Inferior parietal cortex (tissue), 1 donor: ENCODE data around the gene ARNT2.

ENCODE experiments used
- DNase-seq: peaks from one replicate; pipeline ENCODE4 v3.0.0-alpha.2; 2016; ENCODE audit errors: extremely low spot score

ARNT2 gene

DNA sequence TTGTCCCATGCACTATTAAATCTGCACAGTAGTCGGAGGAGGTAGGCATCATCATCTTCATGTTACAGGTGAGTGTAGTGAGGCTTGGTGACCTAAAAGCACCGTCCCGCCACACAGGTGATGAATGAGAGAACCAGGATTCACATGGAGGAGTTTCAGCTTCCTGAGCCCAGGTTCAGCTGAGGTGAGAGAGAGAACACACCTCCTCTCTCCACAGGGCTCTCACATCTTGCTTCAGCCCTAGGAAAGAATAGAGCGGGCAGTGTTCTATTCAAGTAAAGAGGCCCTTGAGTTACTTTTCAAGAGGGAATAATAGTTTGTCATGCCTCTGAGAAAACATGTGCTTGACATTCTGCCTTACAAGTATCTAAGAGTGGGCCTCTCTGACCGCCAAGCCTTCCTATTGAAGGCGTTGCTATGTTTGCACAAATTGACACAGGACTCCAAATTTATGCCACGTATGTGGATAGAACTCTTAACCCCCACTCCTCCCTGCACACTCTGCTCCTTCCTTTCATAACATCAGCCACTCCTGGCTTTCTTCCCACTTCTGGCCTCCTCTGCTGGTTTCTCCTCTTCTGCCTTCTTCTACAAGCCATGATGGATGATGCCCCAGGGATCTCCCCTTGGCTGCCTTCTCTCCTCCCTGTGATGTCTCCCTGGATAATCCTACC is 152.6 kb downstream of the ARNT2 start:
- no peak for DNase-seq

DNA sequence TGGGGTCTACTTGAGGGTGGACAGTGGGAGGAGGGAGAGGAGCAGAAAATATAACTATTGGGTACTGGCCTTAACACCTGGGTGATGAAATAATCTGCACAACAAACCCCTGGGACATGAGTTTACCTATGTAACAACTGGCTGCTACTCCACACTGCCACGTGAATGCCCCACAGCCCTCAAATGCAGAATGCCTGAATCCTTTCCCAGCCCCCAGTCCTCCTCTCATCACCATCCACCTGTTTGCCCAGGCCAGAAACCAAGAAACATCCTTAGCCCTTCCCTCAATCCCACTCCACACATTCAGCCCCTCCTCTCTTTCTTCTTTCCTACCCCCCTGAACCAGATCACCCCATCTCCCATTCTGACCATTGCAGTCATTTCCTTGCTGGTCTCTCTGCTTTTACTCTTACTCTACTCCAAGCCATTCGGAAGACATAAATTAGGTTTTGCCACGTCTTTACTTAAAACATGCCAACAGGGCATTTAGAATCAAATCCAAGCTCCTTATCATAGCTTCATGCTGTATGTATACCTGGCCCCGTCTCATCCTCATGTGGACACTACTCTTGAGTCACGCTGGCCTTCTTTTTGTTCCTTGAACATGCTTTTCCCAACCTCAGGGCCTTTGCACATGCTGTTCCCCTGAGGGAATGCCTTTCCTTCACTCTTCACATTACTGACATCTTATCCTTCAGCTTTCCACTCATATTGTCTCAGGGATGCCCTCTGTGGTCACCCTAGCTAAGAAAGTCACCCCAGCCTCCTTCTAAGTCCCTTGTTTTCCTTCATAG is 153.5 kb downstream of the ARNT2 start:
- DNase-seq = no peak

DNA sequence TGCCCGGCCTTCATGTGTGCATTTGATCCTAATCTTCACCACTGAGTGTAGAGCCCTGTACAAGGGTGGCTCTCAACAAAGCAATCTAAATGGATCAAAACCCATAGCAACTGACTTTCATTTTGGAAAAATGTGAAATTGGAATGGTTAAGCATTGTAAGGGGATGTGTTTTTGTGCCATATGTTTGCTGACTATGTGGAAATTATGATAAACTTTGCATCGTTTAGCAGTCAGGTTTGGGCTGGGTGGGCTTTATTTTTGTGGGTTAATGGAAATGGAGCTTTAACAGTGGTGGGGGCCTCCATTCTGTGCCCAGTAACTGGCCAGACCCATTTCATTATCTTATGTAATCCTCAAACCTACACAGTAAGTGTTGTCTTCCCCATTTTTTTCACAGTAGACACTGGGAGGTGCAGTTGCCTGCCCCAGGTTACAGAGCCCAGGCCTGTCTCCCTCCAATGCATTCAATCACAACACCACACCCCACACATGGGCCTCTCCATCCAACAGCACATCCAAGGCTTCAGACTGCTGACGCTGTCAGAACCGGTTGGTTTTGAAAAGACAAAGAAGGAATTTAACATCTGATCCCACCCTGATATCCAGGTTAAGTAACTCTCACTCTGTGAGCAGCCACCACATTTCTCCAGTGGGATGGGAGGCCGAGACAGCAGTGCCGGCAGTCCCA is 154.6 kb downstream of the ARNT2 start:
- DNase-seq = no peak

DNA sequence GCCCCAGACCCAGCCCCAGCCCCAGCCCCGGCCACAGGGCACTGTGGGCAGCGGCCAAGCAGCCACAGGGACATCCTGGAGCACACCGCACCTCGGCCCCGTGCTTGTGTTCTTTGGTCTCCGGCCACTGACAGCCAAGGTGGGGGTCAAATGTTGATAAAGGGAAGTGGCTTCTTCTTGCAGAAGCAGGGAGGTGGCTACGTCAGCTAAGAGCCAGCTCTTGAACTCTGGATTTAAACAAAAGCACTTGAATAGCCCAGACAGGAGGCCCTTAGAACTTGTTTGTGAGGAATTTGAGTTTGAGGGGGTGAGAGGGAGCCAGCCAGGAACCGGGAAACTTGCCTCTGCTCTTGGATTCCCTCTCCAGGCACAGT is 155.1 kb downstream of the ARNT2 start:
- no peak for DNase-seq

DNA sequence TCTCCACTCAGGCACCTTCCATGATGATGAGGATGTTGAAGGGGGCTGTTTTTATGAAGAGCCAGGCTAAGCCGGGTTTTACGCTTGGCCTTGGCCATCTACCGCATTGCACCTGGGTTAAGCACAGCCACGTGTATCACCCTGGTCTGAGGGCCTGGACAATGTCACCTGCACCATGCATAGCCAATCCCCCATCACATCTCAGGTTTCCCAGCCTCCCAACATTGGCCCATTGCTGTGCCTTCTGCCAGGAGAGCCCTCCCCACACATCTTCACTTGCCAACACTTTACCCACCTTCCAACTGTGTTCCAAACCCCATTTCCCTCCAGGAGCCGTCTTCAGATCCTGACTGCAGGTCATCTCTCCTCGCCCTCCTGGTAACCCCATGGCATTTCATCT is 155.6 kb downstream of the ARNT2 start:
- no peak for DNase-seq

DNA sequence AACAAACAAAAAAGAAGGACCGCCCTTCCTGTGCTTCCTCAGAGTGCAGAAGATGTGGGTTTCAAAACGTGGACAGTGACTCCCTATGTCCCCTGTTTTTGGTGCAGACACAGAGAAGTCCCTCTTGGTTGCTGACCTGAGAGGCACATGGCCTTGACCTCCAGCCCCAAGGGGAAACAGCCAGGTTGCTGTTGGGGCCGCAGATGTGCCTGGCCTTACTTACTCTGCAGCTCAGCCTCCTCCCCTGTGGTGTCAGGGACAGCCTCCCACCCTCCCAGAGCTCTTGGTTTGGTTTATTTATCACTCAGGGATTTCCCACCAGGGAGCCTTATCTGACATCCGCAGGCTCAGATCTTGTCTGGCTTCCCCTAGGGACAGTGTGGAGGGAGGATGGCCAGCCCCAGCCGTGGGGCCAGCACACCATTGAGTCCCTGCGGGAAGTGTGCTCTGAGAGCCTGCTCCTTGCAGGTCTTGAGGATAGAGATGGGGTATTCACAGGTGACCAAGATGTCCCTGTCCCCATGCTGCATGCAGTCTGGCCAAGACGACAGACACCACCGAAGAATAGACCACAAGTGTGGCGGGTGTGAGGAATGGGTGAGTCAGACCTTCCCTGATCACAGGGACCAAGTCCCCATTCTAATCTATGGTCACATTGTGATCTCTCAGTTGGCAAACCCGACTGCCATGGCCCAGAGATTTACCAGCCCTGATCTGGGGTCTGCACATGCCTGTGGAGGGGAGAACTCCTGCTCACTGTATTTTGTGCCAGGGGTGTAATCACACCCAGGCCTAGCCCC is 156.6 kb downstream of the ARNT2 start:
- no peak for DNase-seq

DNA sequence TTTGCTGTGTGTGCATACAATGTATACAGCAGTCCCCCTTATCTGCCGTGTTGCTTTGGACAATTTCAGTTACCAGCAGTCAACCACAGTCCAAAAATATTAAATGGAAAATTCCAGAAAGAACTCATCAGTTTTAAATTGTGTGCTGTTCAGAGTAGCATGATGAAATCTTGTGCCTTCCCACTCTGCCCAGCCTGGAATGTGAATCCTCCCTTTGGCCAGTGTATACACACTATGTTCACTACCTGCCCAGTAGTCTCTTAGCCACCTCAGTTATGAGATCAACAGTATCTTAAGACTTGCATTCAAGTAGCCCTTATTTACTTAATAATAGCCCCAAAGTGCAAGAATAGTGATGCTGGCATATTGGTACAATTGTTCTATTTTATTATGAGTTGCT is 157.3 kb downstream of the ARNT2 start:
- DNase-seq = no peak

DNA sequence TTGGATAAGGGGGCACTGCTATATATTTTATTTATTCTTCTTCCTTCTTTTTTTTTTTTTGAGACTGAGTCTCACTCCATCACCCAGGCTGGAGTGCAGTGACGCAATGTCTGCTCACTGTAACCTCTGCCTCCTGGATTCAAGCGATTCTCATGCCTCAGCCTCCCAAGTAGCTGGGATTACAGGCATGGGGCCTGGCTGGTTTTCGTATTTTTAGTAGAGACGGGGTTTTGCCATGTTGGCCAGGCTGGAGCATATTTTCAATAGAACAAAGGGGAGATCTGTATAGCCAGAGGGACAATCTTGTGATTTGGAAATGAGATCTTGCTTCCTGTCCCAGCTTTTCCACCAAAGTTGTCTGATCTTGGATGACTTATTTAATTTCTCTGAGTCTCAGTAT is 157.9 kb downstream of the ARNT2 start:
- no peak for DNase-seq

DNA sequence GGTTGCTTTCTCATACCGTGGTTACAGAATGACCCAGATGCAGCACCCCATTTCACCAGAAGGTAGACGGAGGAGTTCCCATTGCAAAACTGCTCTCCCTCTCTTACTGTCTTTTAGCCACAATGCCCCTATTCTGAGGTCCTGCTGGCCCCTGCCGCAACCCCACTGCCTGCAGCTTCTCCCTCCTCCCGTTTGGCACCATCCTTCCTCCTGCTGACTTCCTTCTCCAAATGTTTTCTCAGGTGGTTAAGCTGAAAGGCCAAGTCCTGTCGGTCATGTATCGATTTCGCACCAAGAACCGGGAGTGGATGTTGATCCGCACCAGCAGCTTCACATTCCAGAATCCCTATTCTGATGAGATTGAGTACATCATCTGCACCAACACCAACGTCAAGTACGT is 158.7 kb downstream of the ARNT2 start:
- no peak for DNase-seq

DNA sequence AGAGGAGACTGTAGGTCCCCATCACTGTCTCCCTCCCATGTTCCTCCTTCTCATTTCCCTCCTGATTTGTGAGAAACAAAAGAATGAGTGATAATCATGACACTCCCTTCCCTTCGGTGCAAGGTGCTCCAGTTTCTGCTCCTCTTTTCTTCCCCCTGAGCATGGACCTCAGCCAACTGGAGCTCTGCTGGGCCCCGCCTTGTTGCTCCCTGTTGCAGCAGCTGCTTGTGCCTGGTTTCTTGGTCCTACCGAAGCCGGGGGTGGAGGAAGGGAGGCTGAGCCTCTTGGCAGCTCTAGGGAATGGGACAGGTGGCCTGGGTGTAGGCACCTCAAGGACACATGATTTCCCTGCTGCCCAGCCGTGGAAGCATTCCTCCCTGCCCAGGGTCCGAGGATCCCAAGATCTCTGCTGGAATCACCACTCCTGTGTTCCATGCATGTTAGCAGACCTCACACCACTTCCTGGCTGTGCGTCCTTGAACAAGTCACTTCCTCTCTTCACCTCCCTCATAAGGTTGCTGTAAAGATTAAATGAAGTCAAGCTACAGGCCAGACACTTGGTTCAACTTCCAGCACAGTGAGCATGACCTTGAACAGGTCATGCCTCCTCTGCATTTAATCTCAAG is 159.3 kb downstream of the ARNT2 start:
- DNase-seq = no peak

DNA sequence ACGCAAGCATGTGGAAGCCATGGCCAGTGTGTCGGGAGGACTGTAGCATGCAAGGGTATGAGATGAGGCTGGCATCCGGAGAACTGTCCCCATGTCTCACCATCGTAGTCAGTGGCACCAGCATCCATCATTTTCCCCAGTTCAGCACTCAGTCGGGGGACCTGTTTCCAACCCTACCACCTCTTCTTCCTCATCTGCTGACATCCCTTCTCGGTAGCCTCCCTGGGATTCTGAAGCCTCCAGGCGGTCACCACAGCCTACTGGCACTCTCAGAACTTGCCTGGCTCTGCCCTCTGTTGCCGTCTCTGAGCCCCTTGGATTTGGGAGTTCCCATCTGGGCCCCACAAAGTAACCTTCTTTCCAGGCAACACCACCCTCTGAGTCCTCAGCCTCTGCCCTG is 159.9 kb downstream of the ARNT2 start:
- no peak for DNase-seq

DNA sequence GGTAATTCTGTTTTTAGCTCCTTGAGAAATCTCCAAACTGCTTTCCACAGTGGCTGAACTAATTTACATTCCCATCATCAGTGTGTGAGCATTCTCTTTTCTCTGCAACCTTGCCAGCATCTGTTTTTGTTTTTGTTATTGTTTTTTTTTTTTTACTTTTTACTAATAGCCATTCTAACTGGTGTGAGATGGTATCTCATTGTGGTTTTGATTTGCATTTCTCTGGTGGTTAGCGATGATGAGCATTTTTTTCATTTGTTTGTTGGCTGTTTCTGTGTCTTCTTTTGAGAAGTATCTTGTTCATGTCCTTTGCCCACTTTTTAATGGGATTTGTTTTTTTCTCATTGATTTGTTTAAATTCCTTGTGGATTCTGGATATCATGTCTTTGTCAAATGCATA is 161.2 kb downstream of the ARNT2 start:
- DNase-seq = no peak

DNA sequence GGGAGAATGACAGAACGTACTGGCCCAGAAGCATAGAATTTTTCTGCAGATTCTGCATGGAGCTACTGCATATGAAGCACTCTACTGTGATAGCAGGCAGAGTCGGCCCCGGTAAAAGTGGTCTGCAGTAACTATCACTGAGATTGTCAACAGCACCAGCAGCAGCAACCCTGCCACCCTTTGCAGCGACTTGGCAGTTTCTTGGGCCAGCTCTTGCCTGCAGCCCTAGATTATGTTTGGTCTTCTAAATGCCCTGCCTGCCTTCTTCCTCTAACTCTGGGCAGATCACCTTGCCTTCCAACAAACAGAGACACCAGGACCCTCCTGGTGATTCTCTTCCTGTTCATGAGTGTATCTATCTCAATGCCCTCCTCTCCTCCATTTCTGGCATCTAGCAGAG is 161.8 kb downstream of the ARNT2 start:
- no peak for DNase-seq

DNA sequence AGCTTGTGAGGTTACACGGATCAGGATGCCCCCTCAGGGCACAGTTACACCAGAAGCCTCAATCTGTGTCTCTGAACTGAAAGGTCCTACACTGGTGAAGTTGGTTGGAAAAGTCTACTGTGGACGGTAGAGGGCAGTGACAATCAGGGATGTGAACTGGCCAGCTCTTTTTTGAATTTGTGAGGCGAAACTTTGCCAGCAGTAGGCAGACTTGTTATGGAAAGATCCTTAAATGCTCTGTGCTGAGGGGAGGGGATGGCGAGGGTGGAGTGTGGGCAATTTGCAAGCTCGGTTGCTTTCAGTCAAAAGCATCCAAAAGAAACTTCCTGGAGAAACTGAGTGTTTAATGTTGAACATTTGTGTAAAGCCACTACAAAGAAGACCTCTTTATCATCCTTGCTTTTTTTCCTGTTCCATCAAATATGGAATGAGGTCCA is 163.6 kb downstream of the ARNT2 start:
- DNase-seq = peak; percentile 79

DNA sequence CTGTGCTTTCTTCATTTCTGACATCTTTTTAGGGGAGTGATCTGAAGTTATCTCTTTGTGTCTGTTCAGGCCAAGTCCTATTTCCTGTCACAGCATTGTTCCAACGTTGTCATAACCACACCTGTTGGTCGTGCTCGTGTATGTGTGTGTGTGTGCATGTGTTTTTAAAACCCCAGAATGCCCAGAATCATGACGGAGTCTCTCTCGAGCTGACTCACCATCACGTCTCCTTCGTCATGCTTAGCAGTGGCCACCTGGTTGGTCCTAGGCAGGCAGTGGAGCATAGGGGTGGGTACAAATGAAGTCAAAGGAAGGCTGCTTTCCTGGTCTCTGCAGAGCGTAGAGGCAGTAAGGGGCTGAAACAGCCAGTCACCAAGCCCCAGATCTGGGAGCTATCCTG is 164.1 kb downstream of the ARNT2 start:
- DNase-seq = no peak

DNA sequence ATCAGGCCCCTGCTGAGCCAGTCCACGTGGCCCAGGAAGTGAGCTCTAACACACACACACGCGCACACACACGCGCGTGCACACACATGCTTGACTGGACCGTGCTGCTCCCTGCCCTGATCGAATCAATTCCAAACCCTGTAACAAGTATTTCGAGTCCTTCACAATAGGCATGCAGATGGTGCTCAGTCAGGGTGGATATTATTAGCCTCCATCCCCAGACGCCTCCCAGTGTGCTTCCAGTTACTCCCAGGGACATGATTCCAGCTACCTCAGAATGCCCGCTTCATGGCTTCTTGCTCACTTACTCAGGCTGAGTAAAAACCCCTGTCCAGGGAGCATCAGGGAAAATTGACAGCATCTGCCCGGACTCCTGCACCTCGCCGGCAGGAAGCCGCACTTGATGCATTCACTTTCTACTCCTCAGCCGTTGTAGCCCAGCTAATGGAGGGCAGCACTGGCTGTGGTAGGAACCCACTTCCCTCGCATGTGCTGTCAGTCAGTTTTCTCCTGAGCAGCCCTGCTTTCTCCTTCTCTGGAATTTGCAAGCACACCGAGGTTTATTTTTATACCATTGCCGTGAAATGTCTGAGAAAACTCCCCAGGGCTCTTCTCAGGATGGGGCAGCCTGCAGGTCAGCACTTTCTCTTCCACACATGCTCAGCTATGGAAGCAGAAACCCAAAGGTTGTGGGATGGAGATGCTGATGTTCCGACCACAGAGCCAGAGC is 164.9 kb downstream of the ARNT2 start:
- no peak for DNase-seq

DNA sequence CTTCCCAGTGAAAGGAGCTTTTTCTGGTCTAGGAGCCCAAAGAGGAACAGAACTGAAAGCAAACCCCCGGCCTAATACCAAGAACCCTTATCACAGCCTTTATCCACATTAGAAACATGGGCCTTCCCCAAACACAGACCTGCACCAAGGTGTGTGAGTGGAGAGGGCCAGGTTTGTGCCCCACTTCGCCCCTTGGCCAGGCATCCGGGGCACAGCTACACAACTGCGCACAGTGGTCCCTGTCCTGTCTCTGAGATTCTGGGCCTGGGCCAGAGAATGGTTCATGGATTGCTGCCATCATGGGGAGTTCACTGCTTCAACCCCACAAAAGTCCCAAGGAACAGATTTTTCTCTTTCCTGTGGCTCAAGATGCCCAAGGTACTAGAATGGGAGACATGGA is 165.5 kb downstream of the ARNT2 start:
- no peak for DNase-seq

DNA sequence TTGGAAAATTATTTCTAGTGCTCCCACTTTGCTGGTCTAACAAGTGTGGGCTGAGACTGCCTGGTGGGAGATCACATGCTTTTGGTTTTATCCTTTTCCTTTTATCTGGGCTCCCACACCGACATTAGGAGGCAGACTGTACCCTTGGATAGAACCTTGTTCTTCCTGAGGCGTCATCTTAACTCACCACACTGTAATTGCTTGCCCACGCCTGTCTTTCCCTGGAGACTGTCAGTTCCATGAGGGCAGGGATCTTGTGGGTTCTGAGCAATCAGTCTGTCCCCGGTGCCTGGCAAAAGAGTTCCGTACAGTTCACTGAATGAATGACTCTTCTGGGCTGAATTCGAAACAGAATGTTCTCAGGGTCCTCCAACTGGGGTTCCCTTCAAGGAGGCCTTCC is 166.4 kb downstream of the ARNT2 start:
- DNase-seq = no peak

DNA sequence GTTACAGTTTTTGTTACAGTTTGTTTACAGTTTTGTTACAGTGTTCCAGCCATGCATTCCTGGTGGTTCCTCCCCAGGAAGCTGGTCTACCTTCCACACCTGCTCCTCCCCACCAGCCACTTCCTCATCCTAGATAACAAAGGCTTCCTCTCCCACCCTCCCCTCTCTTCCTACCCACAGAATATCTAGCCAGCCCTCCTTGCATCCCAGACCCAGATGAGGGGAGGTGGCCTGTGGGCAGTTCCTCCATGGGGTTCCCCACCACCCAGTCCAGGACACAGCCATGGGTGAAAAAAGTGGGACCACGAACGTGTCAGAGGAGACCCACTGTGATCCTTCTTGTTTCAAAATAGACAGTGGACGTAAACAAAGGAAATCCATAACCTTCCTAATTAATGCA is 168.2 kb downstream of the ARNT2 start:
- no peak for DNase-seq

DNA sequence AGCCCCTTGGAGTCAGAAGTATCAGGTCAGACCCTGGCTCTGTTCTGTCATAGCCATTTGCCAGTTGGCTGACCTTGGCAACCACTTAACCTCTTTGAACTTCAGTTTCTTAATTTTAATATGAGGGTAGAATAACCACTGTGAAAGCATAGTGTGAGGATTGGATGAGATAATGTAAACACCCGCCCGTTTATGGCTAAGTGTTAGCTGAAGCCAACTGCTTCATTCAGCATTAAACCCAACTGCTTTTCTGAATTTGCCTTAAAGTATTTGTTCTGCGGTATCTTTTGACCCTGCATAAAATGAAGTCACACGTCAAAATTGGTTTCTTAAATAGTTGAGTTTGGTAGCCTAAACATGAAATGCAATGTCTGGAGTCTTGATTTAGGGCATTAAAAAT is 169.4 kb downstream of the ARNT2 start:
- no peak for DNase-seq

DNA sequence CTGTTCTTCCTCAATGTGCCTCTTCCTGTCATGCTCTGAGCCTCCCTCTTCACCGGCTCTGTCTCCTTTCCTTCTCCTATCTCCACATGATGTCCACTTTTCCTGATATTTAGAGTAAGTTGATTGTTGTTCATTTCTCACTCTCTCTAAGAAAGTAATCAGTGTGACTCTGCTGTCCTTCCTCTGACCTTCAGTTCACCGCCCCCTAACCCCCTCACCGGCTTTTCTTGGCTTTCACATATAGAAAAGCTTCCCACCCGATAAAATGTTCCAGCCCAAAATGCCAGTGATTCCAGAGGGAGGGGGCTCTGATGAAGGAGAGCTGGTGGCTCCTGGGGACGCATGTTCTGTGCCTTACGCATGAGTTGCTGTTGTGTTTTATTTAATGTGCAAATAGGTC is 170.4 kb downstream of the ARNT2 start:
- no peak for DNase-seq
